GM19395 (cell line): ENCODE data around the gene TMEM53.
A peak's percentile ranks its signal among the peaks of the same experiment; 100 is the strongest.
"Not testable (repeated sequence)": the region's sequence is repeated elsewhere in the genome, so short reads cannot be mapped to it uniquely, and the experiment has no call there.

ENCODE experiments used
- ATAC-seq: cut with Tn5 transposase; IDR thresholded peaks from one replicate; pipeline ENCODE4 v1.9.1; 2021; ENCODE audit warnings: mild to moderate bottlenecking, moderate library complexity; ENCODE audit not compliant: unreplicated experiment

Gene TMEM53

DNA sequence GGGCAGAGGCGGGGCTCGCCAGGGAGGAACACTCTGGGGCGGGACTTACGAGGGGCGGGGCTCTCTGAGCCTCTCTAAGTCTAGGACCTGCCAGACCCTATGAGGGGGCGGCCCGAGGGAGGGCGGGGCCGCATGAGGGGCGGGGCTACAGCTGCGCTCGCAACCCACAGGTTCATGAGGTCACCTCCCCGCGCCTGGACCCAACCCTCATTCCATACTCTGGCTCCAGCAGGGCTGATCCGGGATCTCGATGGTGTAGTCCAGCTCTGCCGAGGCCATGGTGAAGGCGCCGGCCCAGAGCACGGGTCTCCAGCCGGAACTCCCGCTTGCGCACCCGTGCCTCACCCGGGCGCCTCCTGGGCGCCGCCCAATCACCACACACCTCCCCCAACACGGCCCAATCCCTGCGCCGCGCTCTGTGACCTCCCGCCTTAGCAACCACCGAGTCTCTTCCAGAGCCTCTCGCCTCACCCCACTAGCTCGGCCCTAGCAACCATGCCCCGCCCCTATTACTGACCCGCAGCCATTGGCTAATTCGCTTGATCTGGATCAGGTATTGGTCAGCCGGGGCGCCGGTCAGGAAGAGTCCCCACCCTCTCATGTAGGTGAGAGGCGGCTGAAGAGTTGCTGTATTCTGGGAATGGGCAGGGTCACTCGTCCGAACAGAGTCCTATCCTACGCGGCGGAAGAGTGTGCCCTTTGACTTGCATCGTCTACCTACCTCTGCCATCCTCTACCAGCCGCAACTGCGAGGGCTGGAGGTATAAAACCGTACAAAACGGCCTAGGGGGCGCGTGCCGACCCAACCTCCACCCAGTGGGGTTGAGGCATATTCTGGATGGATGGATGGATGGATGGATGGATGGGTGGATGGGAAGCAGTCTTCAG is at the start of gene TMEM53, which contains the start of gene ARMH1:
Gene TMEM53, minus strand, starts transcription at position 369 of the 888 bp plus-strand sequence. Its CDS starts 90 bp downstream, at position 279.
Gene ARMH1, plus strand, starts transcription at position 602 of the 888 bp plus-strand sequence. CDS start 14,984 bp downstream, outside the sequence.
- peak; percentile 95 for ATAC-seq

DNA sequence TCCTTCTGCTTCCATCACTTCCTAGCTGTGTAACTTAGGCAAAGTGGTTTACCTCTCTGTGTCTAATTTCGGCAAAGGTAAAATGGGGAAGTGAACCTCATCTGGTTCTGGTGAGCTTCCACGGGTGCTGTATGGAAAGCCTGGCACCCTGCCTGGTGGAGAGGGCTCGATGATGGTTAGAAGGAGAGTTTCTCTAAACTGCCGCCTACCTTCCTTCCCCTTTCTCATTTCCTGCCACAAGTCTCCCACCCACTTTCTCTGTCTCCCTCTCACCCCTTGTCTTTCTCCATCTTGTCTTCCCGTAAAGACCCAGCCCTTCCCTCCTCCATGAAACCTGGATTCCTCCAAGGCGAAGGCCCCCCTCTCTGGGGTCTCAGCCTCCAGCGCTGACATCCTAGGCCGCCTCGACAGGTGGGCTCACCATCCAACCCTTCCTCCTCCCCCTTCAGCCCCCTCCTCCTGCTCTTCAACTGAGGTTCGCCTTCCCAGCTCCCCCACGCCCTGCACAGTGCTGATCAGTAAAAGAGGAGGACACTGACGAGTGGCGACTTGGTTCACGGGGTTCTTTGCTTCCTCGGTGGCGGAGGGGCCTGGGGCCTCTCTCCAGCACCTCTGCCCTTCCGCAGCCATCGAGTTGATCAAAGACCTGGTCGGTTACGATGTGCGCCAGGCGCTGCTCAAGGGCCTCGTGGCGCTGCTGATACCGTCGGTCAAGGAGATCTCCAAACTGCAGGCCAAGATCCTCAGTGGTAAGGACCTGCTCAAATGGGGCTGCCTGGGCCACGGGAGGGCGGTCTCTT is 49.4 kb upstream of the TMEM53 start:
- ATAC-seq = no peak

DNA sequence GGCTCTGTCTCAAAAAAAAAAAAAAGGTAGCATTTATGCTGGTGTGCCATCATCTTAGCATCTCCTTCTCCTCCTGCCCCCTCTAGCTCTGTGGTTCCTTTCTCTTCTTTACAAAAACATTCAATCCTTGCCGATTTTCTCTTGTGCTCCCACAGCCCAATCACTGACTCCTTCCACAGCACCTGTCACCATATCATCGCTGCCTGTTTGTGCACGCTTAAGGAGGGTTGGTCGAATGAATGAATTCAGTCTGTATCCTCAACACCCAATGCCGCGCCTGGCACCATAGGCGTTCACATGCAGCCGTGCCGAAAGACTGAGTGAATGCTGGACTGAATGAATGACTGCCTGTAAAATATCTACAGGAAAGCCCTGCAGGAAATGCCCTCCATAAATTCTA is 48.8 kb upstream of the TMEM53 start:
- ATAC-seq = no peak

DNA sequence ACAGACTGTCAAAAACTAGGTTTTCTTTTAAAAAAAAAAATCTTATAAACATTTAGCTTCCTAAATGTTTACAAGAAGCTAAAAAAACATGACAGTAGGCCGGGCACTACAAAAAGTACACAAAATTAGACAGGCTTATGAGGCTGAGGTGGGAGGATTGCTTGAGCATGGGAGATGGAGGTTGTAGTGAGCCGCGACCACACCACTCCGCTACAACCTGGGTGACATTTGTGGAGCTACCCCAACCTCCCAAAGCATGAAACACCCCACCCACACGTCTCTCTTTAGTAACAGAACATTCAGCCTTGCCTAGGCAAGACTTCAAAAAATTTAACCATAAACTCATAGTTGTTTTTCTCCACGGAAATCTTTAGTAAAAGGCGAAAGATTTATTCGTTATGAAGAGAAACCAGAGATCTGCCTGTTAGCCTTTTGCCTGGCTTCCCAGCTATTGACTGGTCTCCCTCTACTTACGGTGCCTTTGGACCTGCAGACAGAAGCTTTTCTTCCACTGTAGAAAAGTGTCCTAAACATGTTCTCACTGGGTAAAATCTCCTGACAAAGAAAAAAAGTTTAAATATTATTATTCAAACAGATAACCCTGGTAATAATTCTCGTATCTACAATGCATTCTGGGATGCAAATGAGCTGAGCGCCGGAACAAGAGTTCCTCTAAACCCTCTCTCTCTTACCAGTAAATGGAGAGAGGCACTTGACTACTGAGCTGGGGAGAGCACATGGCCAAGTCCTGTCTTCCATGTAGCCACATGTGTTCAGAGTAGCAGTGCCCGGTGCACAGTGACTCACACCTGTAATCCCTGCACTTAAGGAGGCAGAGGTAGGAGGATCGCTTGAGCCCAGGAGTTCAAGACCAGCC is 47.4 kb upstream of the TMEM53 start:
- ATAC-seq = peak; percentile 78

DNA sequence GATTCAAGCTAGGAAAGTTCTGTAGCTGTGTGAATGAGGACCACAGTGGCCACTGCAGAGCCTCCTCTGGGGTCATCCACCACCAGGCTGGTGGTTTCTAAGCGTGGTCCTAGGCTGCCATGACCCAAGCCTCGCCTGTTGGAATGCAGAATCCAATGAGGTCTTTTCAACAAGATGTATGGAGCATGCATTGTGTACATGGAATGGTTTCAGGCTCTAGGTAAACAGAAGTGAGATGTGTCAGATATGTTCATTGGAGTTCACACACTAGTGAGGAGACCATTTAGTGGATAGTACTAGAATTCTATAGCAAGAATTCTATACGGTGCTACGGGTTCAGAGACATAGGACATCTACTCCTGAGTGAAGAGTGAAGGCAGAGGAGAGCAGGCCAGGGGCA is 46.0 kb upstream of the TMEM53 start:
- no peak for ATAC-seq

DNA sequence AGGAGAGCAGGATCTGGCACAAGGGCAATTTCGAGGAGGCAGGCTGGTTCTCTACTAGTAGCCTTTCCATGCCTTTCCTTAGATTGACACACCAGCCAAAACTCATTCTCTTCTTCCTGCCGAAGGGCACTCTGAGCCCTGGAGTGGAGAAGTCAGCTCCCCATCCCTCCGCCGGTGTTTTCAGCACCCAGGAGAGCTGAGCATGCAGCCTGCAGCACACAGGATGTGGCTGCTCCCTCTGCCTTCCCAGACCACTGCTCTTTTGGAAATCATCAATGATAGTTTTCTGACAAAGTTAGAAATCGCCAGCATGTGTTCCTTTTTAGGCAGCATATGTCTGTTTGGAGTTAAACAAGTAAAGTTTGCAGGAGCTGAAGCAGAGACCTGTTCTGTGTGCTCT is 45.0 kb upstream of the TMEM53 start:
- no peak for ATAC-seq

DNA sequence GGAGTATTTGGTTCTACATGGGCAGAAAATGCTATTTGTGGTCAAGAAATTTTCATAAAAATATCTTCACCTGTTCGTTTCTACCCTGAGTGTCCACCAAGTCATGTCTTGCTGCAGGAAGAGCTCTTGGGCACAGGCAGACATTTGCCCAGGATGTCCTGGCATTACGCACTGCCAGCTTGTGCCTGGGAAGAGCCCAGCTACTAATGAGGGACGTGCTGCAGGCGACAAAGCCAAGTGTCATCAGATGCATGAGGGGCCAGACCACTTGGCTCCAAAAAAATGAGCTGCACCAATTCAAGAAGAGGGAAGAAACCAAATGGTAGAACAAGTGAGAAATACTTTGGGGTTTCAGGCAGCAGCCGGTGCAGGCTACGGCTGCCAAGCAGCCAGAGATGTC is 43.8 kb upstream of the TMEM53 start:
- no peak for ATAC-seq

DNA sequence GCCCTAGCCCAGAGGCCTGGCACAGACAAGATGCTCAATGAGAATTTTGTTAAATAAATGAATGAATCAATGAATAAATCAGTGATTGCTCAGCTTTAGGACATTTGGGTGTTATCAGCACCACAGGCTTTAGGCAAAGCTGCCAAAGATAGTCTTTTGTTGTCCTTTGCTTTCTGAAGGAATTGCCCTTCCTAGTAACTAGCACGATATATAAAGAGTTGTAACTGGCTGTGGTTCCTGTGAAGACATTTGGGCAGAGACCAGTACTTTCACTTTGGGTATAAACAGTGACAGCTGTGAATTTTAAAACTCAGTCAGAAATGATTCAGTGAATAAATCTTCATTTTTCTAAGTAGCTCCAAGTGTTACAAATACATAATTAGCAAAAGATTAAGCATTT is 43.4 kb upstream of the TMEM53 start:
- ATAC-seq = no peak

DNA sequence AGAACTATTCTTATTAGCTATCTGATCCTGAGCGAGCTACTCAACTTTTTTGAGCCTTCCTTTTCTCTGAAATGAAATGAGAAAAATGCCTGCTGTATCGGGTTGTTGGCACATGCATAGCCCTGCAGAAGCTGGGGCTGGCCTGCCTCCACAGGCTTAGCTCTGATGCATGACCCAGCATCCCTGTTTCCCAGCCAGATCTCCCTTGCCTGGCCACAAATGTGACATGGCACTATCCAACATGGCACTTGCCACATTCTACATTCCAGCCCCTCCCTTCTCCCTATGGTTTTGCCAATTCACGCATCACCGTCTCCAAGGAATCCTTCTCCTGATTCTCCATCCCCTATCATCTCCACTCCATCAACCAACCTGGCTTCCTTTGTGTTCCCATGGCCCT is 42.9 kb upstream of the TMEM53 start:
- no peak for ATAC-seq

DNA sequence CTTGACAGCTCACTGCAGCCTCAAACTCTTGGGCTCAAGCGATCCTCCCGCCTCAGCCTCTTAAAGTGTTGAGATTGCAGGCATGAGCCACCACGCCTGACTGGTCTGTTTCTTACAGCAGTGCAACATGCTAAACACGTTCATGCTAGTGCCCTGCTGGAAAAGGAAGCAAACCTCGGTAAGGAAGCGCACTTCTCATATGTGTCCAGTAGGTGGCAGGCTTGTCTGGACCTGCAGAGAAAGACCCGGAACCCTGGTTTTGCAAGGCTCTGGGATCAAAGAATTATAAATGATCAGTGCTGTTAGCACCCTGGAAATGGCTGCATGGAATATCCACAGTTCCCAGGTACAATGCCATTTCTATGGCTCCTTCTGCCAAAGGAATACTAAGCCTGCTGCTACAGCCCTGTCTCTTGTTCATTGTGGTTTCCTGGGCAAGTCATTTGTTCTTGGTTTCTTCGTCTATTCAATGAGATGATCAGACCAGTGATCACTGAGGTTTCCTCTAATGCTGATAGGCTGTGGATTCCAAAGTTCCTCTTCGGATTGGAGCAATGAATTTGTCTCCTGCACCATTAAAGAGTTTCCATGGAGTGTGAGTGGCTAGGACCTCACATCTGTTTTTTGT is 40.8 kb upstream of the TMEM53 start:
- no peak for ATAC-seq

DNA sequence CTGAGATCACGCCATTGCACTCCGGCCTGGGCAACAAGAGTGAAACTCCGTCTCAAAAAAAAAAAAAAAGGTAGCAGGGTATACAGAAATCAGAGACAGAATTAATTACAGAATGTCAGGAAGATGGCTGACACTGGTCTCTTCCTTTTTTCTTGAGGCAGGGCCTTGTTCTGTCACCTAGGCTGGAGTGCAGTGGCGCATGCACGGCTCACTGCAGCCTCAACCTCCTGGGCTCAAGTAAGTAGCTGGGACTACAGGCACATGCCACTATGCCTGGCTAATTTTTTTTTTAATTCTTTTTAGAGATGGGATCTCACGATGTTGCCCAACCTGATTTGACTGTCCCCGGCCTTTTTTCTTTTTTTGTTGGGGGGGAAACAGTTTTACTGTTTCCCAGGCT is 40.3 kb upstream of the TMEM53 start:
- no peak for ATAC-seq

DNA sequence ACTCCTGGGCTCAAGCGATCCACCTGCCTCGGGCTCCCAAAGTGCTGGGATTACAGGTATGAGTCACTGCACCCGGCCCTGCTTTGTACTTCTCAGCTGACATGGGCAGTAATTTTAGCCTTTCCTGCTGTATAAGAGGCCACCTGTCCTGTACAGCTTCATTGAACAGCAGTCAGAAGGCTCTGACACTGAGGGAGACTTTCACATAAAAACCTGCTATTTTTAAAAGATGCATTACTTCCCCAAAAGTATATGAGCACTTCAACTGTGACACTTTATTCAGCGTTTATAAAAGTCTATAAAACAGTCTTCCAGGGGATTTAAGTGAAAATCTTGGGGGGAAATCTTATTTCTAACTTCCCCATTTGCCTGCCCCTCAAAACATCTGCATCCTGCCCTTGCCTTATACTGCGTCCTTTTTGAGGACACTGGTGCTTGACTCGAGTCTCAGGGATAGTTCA is 39.1 kb upstream of the TMEM53 start:
- peak; percentile 62 for ATAC-seq

DNA sequence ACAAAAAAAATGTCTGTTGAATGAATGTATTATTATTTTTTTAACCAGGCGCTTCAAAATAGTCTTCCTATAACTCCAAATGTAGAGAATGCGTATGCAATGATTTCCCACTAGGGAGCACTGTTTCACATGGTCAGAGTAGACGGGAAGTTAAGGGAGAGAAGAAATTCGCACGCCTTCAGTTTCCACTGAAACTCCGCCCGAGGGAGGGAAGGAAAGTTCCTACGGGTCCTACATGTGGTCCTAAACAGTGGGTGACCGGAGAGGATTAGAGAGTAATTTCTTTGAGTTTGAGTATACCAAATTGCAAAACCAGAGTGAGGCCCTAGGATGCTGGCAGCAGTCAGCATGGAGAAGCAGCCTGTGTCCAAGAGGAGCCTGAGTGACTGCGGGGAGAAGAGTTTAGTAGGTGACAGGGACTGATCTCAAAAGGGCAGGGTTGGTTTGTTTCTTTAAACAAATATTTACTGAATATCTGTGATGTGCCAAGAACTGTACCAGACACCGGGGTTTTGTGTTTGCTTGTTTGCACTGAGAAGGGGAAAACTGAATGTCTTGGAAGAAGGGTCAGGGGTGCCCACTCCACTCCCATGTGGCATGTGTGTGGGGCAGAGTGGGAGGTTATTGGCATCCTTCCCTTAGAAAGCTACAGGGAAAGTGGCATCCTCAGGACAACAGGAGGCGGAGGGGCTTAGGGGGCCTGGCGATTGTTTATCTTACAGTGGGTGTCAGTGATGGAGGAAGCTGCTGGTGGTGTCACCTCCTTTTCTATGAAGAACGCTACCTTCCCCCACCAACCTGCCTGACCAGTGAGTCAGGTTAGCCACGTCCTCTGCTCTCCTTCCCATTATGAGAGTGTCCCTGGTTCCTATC is 33.9 kb upstream of the TMEM53 start:
- ATAC-seq = no peak

DNA sequence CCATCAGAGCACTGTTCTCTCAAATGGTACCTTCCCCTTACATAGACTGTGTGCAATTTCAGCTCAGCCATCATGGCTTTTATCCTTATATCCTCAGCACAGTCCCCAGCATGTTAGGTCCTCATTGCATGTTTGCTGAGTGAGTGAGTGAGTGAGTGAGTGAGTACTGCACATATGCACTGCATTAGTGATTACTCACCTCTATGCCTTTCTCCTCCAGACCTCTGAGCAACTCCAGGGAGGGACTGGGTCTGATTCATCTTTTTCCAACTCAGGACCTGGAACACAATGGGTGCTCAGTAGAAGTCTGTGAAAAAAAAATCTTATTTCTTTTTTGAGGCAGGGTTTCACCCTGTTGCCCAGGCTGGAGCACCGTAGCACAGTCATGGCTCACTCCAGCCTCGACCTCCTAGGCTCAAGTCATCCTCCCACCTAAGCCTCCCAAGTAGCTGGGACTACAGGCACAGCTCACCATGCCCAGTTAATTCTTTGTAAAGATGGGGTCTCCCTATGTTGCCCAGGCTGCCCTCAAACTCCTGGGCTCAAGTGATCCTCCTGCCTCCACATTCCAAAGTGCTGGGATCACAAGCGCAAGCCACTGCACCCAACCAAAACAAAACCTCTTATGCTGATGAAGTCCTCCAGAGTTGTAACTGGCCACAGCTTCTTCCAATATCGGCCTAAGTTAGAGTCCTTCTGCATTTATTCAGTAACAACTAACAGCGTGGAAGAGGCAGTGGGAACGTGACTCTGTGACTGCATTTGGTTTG is 33.0 kb upstream of the TMEM53 start:
- ATAC-seq = no peak

DNA sequence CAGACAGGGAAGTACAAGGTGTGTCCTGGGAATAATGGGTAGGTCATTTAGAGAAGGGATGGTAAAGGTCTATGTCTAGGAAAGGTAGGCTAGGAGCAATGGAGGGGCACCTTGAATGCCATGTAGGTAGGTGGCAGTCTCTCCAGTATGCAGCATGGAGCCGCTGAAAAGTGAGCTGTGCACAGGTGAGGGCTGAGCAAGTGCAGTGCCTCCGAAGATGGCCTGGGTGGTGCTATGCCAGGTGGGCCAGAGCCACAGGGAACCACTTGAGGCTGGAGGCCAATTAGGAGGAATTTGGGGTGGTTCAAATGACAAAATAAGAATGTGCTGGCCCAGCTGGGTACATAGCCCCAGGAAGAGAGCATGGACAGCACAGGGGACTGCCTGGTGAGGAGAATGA is 31.7 kb upstream of the TMEM53 start:
- ATAC-seq = no peak

DNA sequence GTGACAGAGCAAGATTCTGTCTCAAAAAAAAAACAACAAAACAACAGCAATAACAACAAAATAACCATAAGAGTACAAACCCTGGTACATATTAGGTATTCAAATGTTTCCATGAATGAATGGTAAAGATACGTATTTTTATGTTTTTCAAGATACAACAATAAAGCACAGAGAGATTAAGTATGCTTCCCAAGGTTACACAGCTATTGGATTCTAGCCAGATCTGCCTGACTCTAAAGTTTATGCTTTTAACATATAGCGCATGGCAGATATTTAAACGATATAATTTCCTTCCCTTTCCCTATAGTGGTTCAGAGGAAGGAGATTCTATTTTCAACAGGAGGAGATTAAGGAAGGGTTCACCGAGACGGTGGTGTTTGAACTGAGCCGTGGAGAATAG is 31.2 kb upstream of the TMEM53 start:
- no peak for ATAC-seq

DNA sequence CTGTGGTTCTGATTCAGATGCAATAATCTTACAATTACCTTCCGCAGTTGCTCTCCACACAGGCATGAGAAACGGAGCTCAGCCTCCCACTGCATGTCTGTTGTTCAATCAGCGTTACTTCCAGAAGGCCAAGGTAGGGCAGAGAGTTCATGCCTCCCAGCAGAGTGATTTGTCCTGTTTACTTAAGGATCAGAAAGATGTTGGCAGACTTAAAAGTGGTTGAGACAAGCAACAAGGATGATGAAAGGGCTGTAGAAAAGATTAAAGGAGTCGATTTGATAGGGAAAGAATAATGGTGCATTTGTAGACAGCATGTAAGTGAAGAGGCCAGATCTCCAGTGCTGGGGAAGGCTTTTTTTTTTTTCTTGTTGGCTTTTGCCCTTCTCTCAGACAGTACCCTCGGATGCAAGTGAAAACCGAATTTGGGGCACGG is 26.9 kb upstream of the TMEM53 start:
- ATAC-seq = no peak

DNA sequence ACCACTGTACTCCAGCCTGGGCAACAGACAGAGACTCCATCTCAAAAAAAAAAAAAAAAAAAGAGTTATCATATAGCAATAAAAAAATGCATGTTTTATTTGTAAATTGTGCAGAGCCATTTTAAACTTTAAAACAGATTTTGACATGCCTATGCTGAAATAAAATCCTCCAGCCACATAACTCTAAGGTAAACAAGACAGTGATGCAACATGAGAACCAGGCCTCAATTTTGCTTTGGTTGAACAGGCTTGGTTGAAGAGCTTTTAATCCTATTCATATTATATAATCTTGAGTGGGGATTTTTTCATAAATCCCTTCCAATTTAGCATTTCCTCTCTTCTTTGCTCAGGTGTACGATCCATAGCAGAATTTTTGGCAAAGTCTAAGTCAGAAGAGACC is 26.3 kb upstream of the TMEM53 start:
- ATAC-seq = no peak

DNA sequence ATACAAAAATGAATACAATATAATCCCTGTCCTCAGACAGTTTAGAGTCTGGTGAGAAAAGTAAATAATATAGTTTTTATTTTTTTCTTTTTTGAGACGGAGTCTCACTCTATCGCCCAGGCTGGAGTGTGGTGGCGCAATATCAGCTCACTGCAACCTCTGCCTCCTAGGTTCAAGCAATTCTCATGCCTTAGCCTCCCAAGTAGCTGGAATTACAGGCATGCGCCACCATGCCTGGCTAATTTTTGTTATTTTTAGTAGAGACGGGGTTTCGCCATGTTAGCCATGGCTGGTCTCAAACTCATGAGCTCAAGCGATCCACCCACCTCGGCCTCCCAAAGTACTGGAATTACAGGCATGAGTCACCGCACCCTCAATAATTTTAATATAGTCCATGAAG is 25.1 kb upstream of the TMEM53 start:
- not testable (repeated sequence) for ATAC-seq
